ENCODE data around the gene PSD.
A peak's percentile ranks its signal among the peaks of the same experiment; 100 is the strongest.
"Not testable (repeated sequence)": the region's sequence is repeated elsewhere in the genome, so short reads cannot be mapped to it uniquely, and the experiment has no call there.

The PSD gene

DNA sequence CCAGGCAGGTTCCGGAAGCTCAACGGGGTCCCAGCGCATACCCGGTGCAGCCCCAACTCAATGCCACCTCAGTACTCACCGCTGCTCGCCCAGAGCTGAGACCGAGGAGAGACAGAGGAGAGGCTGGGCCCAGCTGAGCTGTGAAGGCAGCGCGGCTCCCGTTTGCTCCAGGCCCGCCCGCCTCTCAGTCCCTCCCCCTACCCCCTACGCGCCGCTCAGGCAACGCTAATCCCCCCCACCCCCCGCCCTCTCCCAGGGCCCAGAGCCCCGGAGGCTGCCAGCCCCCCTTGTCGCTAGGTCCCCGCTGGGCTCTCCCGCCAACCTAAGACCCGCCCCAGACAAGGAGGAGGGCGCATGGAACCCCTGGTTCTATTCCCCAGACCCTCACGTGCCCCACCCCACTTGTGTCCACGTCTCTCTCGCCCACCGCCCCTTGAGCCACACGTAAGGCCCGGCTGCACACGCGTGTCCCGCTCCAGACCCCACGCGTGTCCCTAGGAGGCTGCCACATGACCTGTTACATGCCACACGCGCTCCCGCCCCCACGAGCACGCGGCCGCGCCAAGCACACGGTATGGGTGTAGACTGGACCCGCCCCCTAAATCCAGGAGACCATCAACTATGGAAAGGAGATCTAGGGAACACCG is at the start of gene PSD:
PSD (minus strand) TSS at position 164 of the 647 bp plus-strand sequence. CDS start 1,747 bp downstream, outside the sequence.
- DNase-seq = no peak

DNA sequence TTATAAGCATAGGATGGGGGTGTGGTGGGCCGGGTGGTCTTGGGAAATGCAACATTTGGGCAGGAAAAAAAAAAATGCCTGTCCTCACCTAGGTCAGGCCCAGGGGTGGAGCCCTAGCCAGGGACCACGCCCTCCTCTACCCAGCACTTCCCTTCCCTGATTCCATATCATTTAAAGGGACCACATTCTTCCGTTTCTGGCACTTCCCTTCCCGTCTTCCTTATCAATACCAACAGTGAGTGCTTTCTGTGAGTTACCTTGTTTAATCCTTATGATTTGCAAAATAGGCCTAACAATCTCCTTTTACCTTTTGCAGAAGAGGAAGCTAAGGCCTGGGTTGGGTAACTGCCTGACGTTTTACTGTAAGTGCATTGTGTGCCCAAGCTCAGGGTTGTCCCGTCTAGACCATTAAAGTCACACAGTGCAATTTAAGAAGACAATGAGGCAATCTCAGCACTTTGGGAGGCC is 49.4 kb upstream of the PSD start:
- no peak for DNase-seq

DNA sequence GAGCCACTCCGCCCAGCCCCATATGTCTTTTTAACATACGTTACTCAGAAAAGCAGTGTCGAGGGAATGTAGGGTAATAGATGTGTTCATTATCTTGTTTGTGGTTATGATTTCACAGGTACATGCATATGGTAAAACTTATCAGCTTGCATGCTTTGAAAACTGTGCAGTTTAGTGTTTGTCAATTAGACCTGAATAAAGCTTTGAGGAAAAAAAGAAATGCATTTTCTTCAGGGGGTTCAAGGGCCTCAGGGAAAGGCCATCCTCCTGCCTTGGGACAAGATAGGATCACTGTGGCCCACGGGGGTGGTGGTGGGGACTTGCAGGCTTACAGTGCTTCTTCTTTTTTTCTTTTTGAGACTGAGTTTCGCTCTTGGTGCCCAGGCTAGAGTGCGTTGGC is 48.7 kb upstream of the PSD start:
- no peak for DNase-seq

DNA sequence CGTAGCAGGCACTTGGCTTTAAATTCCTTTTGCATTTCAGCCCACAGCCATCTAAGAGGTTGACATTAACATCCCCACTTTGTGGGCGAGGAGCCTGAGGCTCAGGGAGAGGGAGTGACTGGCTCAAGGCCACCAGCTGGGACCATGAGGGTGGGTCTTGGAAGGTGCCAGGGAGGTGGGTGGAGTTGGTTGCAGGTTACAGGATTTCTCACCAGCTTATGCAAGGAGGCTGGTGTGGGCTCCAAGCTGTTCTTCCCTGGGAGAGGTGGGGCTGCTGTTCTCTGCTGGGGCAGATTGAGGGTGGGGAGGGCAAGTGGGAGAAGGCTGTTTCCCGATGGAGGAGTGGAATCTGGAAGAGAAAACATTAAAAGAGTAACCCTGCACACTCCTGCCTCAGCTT is 46.9 kb upstream of the PSD start:
- no peak for DNase-seq

DNA sequence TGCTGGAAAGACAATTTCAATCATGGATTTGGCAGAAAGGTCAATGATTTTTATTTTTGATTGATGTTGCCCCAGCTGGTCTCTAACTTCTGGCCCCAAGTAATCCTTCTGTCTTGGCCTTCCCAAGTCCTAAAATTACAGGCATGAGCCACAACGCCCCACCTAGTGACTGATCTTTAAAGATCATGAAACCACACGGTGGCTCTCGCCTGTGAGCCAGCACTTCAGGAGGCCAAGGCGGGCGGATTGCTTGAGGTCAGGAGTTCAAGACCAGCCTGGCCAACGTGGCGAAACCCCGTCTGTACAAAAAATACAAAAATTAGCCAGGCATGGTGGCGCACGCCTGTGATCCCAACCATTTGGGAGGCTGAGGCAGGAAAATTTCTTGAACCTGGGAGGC is 45.4 kb upstream of the PSD start:
- DNase-seq = no peak

DNA sequence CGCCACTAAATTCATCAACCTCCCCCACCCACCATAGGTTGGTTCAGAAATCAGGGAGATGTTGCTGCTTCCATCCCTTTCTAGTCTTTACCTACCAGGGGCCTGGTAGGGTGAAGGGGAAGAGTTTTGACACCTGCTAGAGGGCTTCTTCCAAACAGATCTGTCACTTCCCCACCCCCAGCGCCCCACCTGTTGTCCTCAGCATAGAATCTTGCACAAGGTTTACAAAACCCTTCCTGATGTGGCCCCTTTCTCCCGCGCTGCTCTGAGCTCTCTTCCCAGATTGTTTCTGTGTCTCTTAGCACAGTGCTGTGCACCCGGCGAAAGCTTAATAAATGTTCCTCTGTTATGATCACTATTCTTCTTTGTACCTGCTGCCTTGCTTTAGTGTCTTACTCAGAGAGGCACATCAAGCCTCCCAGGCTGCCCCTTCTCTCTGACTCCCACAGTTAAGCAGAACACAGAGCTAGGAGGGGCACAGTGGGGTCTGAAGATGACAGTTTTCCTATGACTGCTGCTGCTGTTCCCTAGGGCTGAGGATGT is 44.0 kb upstream of the PSD start:
- no peak for DNase-seq

DNA sequence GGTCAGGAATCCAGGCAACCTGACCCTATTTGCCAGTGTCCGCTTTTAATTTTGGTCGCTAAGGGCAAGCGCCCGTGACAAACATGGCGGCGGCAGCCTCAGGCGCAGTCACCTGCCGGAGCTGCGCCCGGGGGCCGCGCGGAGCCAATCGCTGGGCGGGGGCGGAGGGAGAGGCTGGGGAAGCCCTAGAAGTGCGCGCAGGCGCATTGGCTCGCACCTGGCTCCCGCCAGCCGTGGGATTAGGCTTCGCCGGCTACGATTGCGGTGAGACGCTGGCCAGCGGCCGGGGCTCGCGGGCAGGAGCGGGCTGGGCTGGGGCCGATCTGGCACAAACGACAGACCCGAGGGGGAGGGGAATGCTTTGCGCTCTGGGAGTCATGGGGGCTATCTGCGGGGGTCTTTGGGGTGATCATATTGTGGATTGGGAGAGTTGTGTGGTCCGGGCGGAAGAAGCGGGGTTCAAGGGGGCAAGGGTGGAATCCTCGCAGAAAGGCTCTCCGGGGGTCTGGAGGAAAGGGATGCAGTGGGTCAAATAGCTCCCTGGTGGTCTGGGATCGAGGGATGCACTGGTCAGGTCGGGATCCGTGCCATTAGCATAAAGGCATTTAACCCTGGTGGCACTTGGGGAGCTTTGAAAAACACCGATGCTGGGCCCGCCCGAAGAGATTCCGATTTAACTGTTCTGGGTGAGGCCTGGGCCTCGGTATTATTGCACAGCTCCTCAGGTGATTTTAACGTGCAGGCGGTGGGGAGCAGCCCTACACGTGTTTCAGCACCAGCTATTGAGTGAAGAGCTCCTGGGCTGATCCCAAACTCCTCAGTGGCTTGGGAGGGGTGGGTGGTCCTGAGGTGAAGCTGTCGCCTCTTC is 42.8 kb upstream of the PSD start:
- peak; percentile 89 for DNase-seq

DNA sequence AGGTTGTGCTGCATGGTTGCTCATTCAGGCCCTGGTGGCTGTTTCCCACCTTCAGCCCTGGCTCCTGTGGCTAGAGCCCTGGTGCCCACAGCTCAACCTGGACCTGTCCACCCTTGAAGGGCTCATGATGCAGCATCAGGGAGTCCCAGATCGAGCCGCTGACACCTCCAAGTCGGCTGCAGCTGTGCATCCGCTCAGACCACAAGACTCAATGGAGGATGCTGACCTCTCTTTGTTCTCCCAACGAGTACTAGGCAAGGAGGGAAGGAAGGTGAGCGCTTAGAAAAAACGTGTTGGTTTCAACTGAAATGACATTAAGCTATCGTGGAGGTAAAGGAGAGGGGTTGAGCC is 42.2 kb upstream of the PSD start:
- no peak for DNase-seq

DNA sequence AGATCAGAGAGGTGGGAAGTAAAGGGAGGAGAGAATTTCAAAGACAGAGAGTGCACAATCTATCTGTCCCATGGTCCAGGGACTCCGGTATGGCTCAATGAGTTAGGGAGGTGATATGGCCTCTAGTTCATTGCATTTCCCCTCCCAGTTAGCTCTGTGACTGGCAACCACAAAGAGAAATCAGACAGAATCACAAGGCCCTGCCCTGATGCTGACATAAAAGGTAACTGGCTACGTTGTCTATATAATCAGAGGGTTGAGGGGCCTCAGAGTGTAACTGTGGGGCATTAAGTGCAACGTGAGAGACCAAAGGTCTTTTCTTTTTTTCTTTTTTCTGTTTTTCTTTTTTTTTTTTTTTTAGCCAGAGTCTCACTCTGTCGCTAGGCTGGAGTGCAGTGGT is 40.1 kb upstream of the PSD start:
- DNase-seq = no peak

DNA sequence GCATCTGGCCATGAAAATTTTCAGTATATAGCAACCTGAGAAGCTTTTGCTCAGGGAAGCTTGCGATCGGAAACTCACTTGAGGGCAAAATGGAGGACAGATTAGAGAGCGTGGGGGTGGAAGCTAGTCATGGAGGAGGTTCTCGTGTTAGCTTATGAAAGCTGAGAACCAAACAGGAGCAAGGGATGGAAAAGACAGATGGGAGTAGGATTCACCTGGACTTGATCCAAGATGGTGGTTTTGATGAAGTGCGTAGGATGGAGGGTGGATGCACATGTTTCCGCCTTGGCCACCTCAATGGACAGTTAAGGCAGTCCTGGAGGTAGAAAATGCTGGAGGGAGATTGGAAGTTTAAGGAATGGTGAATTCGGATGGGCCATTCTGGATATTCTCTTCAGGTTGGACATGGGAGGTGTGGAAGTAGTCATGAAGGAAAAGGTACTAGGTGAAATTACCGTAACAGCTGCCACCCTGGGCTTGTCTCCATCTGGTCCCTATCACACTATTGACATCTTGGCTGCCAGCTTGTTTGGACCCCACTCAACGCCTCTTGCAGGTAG is 39.1 kb upstream of the PSD start:
- DNase-seq = no peak

DNA sequence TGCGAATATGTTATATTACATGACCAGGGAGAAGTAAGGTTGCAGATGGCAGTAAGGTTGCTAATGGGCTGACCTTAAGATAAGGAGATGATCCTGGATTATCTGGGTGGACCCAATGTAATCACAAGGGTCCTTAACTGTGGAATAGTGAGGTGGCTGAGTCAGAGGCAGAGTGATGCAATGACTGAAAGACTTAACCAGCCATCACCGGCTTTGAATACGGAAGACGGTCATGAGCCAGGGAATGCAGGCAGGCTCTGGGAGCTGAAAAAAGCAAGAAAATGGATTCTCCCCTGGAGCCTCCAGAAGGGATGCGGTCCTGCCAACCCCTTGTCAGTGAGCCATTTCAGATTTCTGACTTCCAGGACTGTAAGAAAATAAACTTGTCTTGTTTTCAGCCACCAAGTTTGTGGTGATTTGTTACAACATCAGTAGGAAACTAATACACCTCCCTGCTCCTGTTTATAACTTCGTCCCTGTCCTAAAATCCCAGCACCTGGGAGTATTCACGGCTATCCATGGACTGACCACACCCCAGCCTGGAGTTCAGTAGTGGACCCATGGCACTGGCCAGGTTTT is 37.4 kb upstream of the PSD start:
- DNase-seq = no peak

DNA sequence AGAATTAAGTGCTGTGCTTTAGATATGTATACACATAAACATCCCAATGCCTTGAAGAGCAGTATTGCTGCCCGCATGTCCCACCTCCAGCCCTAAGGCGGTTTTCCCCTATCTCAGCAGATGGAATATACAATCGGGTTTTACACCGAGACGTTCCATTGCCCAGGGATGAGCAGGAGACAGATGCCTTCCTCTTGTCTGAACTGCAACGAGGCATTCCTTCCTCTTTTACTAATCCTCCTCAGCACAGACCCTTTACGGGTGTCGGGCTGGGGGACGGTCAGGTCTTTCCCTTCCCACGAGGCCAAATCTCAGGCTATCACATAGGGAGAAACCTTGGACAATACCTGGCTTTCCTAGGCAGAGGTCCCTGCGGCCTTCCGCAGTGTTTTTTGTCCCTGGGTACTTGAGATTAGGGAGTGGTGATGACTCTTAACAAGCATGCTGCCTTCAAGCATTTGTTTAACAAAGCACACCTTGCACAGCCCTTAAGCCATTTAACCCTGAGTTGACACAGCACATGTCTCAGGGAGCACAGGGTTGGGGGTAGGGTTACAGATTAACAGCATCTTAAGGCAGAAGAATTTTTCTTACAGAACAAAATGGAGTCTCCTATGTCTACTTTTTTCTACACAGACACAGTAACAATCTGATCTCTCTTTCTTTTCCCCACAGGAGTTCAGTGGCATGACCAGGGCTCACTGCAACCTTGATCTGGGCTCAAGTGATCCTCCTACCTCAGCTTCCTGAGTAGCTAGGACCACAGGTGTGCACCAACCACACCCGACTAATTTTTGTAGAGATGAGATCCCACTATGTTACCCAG is 36.3 kb upstream of the PSD start:
- DNase-seq = not testable (repeated sequence)

DNA sequence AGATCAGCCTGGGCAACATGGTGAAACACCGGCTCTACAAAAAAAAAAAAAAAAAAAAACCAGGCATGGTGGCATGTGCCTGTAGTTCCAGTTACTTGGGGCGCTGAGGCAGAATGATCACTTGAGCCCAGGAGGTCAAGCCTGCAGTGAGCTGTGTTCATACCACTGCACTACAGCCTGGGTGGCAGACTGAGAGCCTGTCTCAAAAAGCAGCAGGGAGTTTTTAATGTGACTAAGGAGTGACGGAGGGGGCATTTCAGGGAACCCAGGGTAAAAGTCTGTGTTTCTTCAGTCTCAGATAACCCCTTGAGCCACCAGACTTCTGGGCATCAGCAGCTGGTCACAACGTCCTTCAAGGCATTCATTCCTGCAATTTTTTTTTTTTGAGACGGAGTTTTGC is 34.9 kb upstream of the PSD start:
- DNase-seq = no peak

DNA sequence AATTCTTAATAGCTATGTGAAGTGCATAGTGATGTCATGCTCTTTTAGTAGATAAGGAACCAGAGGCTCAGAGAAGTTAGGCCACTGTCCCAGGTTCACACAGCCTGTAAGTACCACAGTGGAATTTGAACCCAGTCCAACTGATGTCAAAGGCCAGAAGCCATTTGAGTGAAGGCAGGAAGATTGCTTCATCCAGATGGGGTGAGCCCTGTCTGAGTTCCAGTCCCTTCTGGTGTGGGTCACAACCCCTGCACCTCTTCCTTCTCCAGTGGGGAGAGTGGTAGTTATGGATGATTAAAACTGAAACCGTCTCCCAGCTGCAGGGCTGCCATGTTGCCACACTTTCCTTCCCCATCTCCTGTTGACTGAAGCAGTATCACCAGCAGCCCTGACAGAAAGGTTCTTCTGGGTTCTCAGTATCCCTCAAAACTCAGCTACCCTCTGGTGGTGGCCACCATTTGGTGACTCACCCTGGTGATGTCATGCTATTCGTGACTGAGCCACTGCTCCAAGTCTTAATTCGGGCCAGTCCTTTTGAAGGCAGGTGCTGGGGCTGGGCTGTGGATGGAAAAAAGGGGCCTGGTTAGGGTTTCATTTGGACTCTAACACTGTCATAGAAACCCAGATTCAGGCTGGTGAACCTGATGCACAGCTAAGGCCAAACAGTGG is 34.2 kb upstream of the PSD start:
- no peak for DNase-seq

DNA sequence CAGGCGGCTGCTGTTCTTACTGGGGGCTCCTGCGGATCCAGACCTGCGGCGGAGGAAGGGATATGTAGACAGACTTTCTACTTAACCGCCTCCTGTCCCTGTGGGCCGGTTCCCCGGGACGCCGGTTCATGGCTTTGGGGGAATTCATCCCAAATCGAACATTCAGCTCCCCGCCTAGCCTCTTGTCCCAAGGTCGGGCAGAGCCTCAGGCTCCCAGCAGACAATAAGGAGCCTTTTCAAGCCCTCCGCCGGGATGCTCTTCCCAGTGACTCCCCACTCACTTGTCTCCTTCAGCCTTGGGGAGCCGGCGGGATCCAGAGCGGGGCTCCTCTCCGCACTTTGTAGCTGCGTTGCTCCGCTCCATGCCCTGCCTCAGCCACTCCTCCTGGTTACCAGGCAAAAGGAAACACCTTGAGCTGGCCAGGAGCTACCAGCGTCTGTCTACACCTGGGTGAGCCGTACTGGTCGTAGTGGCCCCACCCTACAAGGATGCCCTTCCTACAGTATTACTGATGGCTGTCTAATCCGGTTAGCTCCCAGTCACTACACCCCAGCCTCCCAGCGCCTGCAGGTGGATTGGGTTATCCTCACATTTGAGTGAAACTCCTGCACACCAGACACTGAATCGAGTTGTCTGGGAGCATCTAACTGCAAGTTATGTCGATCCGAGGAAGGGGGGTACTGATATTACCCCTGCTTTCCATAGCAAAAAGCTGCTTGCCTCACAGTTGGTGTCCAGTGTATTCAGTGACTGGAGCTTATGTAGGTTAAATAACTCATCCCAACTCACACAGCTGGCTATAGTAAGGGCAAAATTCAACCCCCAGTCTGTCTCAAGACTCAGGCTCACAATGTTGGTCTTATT is 32.8 kb upstream of the PSD start, which contains the start of gene C10orf95:
C10orf95 (minus strand) TSS at position 439 of the 865 bp plus-strand sequence. CDS start 450 bp downstream, outside the sequence.
- no peak for DNase-seq

DNA sequence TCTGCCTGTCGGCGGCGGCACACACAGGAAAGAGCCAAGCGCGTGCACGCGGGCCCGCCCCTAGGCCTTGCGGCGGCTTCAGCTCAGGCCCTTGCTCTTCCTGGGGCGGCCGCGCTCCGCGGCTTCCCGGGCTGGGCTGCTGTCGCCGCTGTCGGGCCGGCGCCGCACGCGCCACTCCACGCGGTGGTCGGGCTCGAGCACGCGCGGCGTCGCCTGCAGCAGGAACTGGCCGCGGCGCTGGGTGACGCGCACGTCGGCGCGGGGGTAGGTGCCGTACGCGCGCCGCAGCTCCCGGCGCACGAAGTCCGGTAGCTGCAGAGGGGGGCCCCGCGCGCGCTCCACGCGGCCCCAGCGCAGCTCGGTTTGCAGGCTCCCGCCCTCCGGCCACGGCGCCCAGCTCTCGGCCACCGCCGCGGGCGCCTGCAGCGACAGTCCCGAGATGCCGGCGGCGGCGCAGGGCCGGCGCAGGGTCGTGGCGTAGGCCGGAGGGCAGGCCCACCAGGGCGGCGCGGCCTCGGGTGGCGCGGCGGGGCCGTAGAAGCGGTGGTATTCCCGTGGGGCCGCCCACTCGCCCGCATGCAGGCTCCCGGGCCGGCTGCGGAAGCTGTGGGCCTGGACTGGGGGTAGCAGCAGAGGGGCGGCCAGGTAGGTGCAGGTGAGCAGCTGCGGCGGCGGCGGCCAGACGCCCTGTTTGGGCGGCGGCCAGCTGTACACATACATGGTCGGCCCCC is 32.0 kb upstream of the PSD start:
- DNase-seq = peak; percentile 65

DNA sequence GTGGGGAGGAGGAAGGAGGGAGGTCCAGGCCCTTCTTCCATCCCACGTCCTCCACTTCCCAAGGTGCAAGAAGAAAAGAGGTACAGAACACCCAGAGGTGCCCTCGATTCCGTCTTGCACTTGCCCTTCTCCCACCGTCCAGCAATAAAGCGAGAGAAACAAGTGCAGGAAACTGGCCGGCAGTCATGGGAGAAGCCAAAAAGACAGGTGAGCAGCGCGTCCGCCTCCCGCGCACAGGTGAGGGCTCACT is 31.5 kb upstream of the PSD start:
- DNase-seq = no peak

DNA sequence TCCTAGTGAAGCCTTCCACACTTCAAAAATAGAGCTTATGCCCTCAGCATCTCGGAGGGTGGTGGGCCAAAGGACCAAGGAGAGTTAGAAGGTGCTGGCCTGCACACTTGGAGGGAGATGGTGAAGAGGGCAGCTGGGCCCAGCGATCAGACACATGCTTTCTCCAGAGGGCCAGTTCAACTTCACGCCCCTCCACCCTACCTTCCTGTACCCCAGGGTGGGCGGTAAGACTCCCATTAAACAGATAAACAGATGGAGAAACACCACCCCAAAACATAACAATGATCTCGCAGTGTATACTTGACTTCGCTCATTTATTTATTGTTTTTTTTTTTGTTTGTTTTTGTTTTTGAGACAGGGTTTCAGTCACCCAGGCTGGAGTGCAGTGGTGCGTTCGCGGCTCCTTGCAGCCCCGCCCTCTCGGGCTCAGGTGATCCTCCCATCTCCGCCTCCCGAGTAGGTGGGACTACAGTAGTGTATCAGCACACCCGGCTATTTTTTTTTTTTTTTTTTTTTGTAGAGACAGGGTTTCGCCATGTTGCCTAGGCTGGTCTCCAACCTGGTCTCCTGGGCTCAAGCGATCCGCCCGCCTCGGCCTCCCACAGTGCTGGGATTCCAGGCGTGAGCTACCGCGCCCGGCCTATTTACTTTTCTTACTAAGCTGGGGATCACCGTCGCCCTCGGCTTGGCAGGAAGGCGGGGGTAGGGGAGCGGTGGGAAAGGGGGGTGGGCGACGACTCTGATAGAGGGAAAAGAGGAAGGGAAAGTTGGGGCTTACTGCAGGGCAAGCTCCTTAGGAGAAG is 30.9 kb upstream of the PSD start:
- peak; percentile 80 for DNase-seq

DNA sequence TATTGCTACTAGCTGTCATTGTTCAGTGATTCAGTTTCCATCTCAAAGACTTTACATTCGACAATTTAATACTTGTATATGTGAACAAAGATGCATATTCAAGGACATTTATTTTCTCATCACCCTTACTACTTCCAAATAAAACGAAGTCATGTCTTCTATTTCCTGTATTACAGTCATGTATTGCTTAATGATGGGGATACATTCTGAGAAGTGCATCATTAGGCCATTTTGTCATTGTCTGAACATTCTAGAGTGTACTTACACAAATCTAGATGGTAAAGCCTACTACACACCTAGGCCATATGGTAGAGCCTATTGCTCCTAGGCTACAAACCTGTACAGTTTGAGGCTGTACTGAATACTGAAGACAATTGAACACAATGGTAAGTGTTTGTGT is 26.3 kb upstream of the PSD start:
- no peak for DNase-seq

DNA sequence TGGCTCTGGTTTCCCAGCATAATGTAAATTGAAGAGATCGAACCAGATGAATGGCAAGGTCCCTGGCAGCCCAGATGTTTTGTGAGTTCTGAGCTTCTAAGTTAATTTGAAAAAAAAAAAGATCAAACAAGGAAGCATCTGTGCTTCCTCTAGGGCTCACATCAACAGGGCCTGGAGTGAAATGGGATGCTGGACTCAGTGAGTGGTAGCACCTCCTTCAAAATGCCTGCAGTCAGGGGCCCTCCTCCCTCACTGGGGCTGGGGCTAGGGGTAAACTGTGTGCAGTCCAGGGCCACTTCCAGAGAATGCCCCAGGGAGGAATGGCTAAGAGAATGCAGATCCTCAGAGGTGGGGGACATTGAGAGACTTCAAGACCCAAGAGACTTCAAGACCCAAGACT is 19.8 kb upstream of the PSD start:
- no peak for DNase-seq

All from activated T-cell treated with anti-CD3 and anti-CD28 coated beads for 4 hours (primary cell).